A549 (cell line): ENCODE data around the gene APOBEC3B. TPM values are rescaled to one million over a fixed set of nuclear protein-coding genes. Genes with fewer than 3 reads are reported as not detected.

Experiments
- ATAC-seq, 2 experiments: fragments of 200-7000 bp in 1 of 2; fragments of >200 bp in 1 of 2; cut with Nextera tagmentation in 1 of 2; cut with Tn5 transposase in 1 of 2; 3 replicates each; pipeline versions ENCODE4 v1.8.0 to v1.9.1; 2018 to 2020; ENCODE audit warnings: mild to moderate bottlenecking in 1 of 2, moderate library complexity in 1 of 2
- CTCF ChIA-PET: fragments of 300-600 bp; sonication (Branson Sonifier 250); formaldehyde crosslinking; extraction: SDS; loops from one replicate; lab custom pipeline; 2021; ENCODE audit warnings: antibody characterized with exemption, inconsistent platforms; lab: Yijun Ruan, JAX
- POLR2A ChIA-PET: fragments of 350-600 bp; formaldehyde crosslinking; extraction: SDS; loops from one replicate; lab custom pipeline; 2021; ENCODE audit warnings: antibody characterized with exemption, inconsistent platforms; lab: Yijun Ruan, JAX
- DNase-seq, 2 experiments: peaks; one replicate each; pipeline versions ENCODE4 v3.0.0 to v3.0.0-alpha.2; 2011 to 2016; ENCODE audit warnings: low read depth in 1 of 2, low spot score in 1 of 2
- FAIRE-seq: peaks from 2 replicates; lab custom pipeline; 2011; peaks lifted over from hg19 to GRCh38; lab: Jason Lieb, UNC
- H3K27ac ChIP-seq, 2 experiments: fragments of >200 bp; sonication (Bioruptor Twin); formaldehyde crosslinking; 3 replicates each; pipeline ENCODE4 v1.5.1; 2016 to 2017
- H3K4me1 ChIP-seq: fragments of >200 bp; sonication (Bioruptor Twin); formaldehyde crosslinking; 3 replicates; pipeline ENCODE4 v1.6.1; 2016
- H3K4me2 ChIP-seq: fragments of >200 bp; sonication (Bioruptor Twin); formaldehyde crosslinking; 3 replicates; pipeline ENCODE4 v1.6.1; 2016
- H3K4me3 ChIP-seq: fragments of >200 bp; sonication (Bioruptor Twin); formaldehyde crosslinking; 3 replicates; pipeline ENCODE4 v1.5.1; 2016
- H3K9me3 ChIP-seq: fragments of >200 bp; sonication (Bioruptor Twin); formaldehyde crosslinking; 3 replicates; pipeline ENCODE4 v1.6.1; 2016
- ATOH8 ChIP-seq: fragments of 250-450 bp; sonication (Bioruptor Pico); IDR thresholded peaks from 2 replicates; pipeline ENCODE4 v1.5.0; 2020; ENCODE audit warnings: low read depth, mild to moderate bottlenecking, moderate library complexity
- CEBPB ChIP-seq, 2 experiments: fragments of >200 bp in 1 of 2; sonication (Bioruptor Twin) in 1 of 2; formaldehyde crosslinking in 1 of 2; IDR thresholded peaks; 2 replicates each; pipeline ENCODE4 v1.6.1; 2012 to 2016
- CHD2 ChIP-seq: fragments of 150-350 bp; IDR thresholded peaks from 2 replicates; pipeline ENCODE4 v1.6.1; 2014; ENCODE audit warnings: low read length; ENCODE audit not compliant: partially characterized antibody
- CHD4 ChIP-seq: fragments of 200-600 bp; sonication (generic); IDR thresholded peaks from 2 replicates; pipeline ENCODE4 v1.6.1; 2016; ENCODE audit warnings: antibody characterized with exemption, mild to moderate bottlenecking, borderline replicate concordance
- EHF ChIP-seq: fragments of 250-450 bp; sonication (Bioruptor Pico); IDR thresholded peaks from 2 replicates; pipeline ENCODE4 v1.5.0; 2020; ENCODE audit warnings: mild to moderate bottlenecking
- ESRRA ChIP-seq: fragments of 150-350 bp; IDR thresholded peaks from 2 replicates; pipeline ENCODE4 v1.6.1; 2014; ENCODE audit warnings: mild to moderate bottlenecking, low read length, borderline replicate concordance
- FOSB ChIP-seq: fragments of 250-450 bp; sonication (Bioruptor Pico); IDR thresholded peaks from 2 replicates; pipeline ENCODE4 v1.5.0; 2020; ENCODE audit warnings: mild to moderate bottlenecking, moderate library complexity
- GATA3 ChIP-seq: IDR thresholded peaks from 2 replicates; pipeline ENCODE4 v1.6.1; 2012; ENCODE audit warnings: borderline replicate concordance
- HOXA7 ChIP-seq: fragments of 250-450 bp; sonication (Bioruptor Pico); IDR thresholded peaks from 2 replicates; pipeline ENCODE4 v1.5.0; 2020; ENCODE audit warnings: mild to moderate bottlenecking, moderate library complexity
- JUNB ChIP-seq: fragments of >200 bp; sonication (Bioruptor Twin); formaldehyde crosslinking; IDR thresholded peaks from 2 replicates; pipeline ENCODE4 v1.6.1; 2016
- KDM5A ChIP-seq: fragments of 200-600 bp; sonication (generic); IDR thresholded peaks from 2 replicates; pipeline ENCODE4 v1.6.1; 2016; ENCODE audit warnings: antibody characterized with exemption, mild to moderate bottlenecking
- PBX3 ChIP-seq: IDR thresholded peaks from 2 replicates; pipeline ENCODE4 v1.6.1; 2012
- POLR2A ChIP-seq: IDR thresholded peaks from 2 replicates; pipeline ENCODE4 v1.6.1; 2012; ENCODE audit warnings: mild to moderate bottlenecking, low read length
- POLR2AphosphoS2 ChIP-seq: conservative IDR thresholded peaks from 2 replicates; pipeline ENCODE4 v1.6.1; 2012; ENCODE audit warnings: low read length, improper control_type of control experiment, inconsistent platforms
- RARB ChIP-seq: fragments of 250-450 bp; sonication (Bioruptor Pico); IDR thresholded peaks from 2 replicates; pipeline ENCODE4 v1.8.0; 2021; ENCODE audit warnings: mild to moderate bottlenecking, moderate library complexity
- SREBF2 ChIP-seq: fragments of 450-650 bp; IDR thresholded peaks from 2 replicates; pipeline ENCODE4 v1.6.1; 2014; ENCODE audit warnings: mild to moderate bottlenecking, moderate library complexity
- TP53 ChIP-seq: fragments of 250-450 bp; sonication (Bioruptor Pico); IDR thresholded peaks from 2 replicates; pipeline ENCODE4 v1.5.0; 2021; ENCODE audit warnings: mild to moderate bottlenecking, moderate library complexity
- ZC3H11A ChIP-seq: fragments of 450-650 bp; IDR thresholded peaks from 2 replicates; pipeline ENCODE4 v1.6.1; 2014; ENCODE audit warnings: antibody characterized with exemption, mild to moderate bottlenecking
- WGBS: methylation state at CpG from one replicate; pipeline ENCODE4 v1.1.6; 2017; ENCODE audit errors: missing lambda C conversion rate; 5-methylcytosine and 5-hydroxymethylcytosine counted together
- polyA plus RNA-seq, 4 experiments: library from polyadenylated mRNA; depleted of rRNA in 3 of 4; stranded (reverse); fragments of >200 nt; fragmentation: RNase III in 1 of 4; extraction: RNeasy Plus Mini Kit Qiagen cat#74134 plus additional on column Dnase treatment in 1 of 4; gene quantifications; 2 replicates in 3 of 4; 3 replicates in 1 of 4; pipeline ENCODE4 v1.2.3, GENCODE V29; 2011 to 2017
- TF ChIP-seq, protein P1 (sequence below): IDR thresholded peaks from 2 replicates; pipeline ENCODE4 v1.6.1; 2012; ENCODE audit warnings: low read depth, borderline replicate concordance
- TF ChIP-seq, protein P2 (sequence below): IDR thresholded peaks from 2 replicates; pipeline ENCODE4 v1.6.1; 2012
- TF ChIP-seq, protein P3 (sequence below): fragments of 200-600 bp; sonication (generic); IDR thresholded peaks from 2 replicates; pipeline ENCODE4 v1.6.1; 2016; ENCODE audit warnings: antibody characterized with exemption, mild to moderate bottlenecking, moderate library complexity

APOBEC3B gene
- polyA plus RNA-seq, 2 of the 4 experiments (the other 2 are of a cell fraction), result 16.7 to 19.6 TPM

GRCh38 chr22:38950527-38951295 is 31.4 kb upstream of the APOBEC3B start:
- peaks cover 7% of the 10 kb centered on the region; the same call in 2 of the 3 replicates for H3K4me1 ChIP-seq
- DNase-seq, result no peak
- no peak overlapping the region for H3K4me2 ChIP-seq
- ATAC-seq, result peak in 1 of 2 experiments; percentile 42; a peak in 1 of 6 replicates
- H3K9me3 ChIP-seq, result no peaks in the 10 kb centered on the region
- no peak overlapping the region for H3K4me3 ChIP-seq
- TF ChIP-seq JUNB, result no peak
- no peak for TF ChIP-seq POLR2AphosphoS2
- no peak for TF ChIP-seq KDM5A
- TF ChIP-seq CEBPB (IDR thresholded peaks at IDR 0.05), result no peak
- no peak for TF ChIP-seq POLR2A
- TF ChIP-seq, protein P1, sequence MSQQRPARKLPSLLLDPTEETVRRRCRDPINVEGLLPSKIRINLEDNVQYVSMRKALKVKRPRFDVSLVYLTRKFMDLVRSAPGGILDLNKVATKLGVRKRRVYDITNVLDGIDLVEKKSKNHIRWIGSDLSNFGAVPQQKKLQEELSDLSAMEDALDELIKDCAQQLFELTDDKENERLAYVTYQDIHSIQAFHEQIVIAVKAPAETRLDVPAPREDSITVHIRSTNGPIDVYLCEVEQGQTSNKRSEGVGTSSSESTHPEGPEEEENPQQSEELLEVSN, result no peak
- no peak for TF ChIP-seq PBX3
- no peak for TF ChIP-seq ESRRA
- no peak for TF ChIP-seq CHD2
- no peak for TF ChIP-seq RARB (CRISPR knock-in tag)
- TF ChIP-seq CHD4, result no peak
- TF ChIP-seq, all 56 proteins: peak for 0
- no peak overlapping the region for H3K27ac ChIP-seq
- FAIRE-seq, result no peak
- CTCF ChIA-PET, result interaction anchor here (1.0 to 2.3 kb wide), 4 partner anchors 12 to 81 kb away, joined by 3 to 10 read pairs (median 7); no protein-coding TSS in a partner anchor
- POLR2A ChIA-PET, result no interaction called here
- 76% methylated on average over 12 of the region's 13 CpGs for WGBS

DNA sequence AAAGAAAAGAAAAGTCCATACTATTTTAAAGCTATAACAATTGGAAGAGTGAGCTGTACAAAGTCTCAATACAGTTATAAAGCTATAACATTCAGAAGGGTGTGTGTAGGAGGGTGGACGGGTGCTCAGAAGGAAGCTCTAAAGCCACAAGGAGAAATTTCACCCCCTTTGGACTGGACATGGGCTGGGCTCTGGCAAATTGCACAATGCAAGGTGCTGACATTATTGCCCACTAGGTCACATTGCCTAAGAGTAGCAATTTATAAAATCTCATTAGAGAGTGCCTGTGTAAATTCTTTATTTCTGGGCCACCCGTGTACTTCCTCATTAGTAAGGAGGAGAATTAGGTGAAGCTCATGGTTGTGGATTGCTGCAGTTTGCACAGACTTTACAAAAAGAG is 30.4 kb upstream of the APOBEC3B start:
- WGBS, result 66% methylated on average over 2 of the region's 2 CpGs
- DNase-seq (no peak), FAIRE-seq (no peak), ATAC-seq (no peak)
- POLR2A ChIA-PET, result no interaction called here
- Histone ChIP-seq H3K4me2 (no peak overlapping the region), H3K27ac (no peak overlapping the region), H3K4me1 (peaks cover 7% of the 10 kb centered on the region; the same call in 2 of the 3 replicates), H3K4me3 (no peak overlapping the region), H3K9me3 (no peaks in the 10 kb centered on the region)
- CTCF ChIA-PET, result interaction anchor here (1.0 to 2.3 kb wide), 6 partner anchors 12 to 82 kb away, joined by 3 to 10 read pairs (median 3); no protein-coding TSS in a partner anchor
- TF ChIP-seq ZC3H11A (no peak), ATOH8 (no peak)

- Histone ChIP-seq H3K4me2 (no peak overlapping the region), H3K27ac (no peak overlapping the region), H3K9me3 (no peaks in the 10 kb centered on the region), H3K4me1 (peaks cover 7% of the 10 kb centered on the region; the same call in 2 of the 3 replicates), H3K4me3 (no peak overlapping the region)
- 82% methylated on average over 12 of the region's 12 CpGs for WGBS
- FAIRE-seq (no peak), DNase-seq (no peak), ATAC-seq (no peak)
- POLR2A ChIA-PET, result no interaction called here
- CTCF ChIA-PET, result interaction anchor here (1.2 to 2.3 kb wide), 6 partner anchors 9 to 83 kb away, joined by 3 to 10 read pairs (median 3); no protein-coding TSS in a partner anchor
- TF ChIP-seq FOSB, result no peak
- TF ChIP-seq HOXA7 (CRISPR knock-in tag), result no peak
- TF ChIP-seq TP53 (CRISPR knock-in tag), result no peak
- TF ChIP-seq SREBF2, result no peak
- TF ChIP-seq, protein P2, sequence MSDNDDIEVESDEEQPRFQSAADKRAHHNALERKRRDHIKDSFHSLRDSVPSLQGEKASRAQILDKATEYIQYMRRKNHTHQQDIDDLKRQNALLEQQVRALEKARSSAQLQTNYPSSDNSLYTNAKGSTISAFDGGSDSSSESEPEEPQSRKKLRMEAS, result no peak
- no peak for TF ChIP-seq CHD2
- no peak for TF ChIP-seq GATA3
- TF ChIP-seq EHF, result no peak
- TF ChIP-seq, protein P3, sequence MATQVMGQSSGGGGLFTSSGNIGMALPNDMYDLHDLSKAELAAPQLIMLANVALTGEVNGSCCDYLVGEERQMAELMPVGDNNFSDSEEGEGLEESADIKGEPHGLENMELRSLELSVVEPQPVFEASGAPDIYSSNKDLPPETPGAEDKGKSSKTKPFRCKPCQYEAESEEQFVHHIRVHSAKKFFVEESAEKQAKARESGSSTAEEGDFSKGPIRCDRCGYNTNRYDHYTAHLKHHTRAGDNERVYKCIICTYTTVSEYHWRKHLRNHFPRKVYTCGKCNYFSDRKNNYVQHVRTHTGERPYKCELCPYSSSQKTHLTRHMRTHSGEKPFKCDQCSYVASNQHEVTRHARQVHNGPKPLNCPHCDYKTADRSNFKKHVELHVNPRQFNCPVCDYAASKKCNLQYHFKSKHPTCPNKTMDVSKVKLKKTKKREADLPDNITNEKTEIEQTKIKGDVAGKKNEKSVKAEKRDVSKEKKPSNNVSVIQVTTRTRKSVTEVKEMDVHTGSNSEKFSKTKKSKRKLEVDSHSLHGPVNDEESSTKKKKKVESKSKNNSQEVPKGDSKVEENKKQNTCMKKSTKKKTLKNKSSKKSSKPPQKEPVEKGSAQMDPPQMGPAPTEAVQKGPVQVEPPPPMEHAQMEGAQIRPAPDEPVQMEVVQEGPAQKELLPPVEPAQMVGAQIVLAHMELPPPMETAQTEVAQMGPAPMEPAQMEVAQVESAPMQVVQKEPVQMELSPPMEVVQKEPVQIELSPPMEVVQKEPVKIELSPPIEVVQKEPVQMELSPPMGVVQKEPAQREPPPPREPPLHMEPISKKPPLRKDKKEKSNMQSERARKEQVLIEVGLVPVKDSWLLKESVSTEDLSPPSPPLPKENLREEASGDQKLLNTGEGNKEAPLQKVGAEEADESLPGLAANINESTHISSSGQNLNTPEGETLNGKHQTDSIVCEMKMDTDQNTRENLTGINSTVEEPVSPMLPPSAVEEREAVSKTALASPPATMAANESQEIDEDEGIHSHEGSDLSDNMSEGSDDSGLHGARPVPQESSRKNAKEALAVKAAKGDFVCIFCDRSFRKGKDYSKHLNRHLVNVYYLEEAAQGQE, result no peak
Observed at GRCh38 chr22:38952281-38952993, 29.7 kb upstream of the APOBEC3B start.
